GM18517 (cell line): ENCODE data around the gene GASK1A.

Experiments
- ATAC-seq: cut with Tn5 transposase; IDR thresholded peaks from one replicate; pipeline ENCODE4 v1.9.1; 2021; ENCODE audit warnings: mild to moderate bottlenecking, moderate library complexity; ENCODE audit not compliant: unreplicated experiment

GASK1A gene

DNA sequence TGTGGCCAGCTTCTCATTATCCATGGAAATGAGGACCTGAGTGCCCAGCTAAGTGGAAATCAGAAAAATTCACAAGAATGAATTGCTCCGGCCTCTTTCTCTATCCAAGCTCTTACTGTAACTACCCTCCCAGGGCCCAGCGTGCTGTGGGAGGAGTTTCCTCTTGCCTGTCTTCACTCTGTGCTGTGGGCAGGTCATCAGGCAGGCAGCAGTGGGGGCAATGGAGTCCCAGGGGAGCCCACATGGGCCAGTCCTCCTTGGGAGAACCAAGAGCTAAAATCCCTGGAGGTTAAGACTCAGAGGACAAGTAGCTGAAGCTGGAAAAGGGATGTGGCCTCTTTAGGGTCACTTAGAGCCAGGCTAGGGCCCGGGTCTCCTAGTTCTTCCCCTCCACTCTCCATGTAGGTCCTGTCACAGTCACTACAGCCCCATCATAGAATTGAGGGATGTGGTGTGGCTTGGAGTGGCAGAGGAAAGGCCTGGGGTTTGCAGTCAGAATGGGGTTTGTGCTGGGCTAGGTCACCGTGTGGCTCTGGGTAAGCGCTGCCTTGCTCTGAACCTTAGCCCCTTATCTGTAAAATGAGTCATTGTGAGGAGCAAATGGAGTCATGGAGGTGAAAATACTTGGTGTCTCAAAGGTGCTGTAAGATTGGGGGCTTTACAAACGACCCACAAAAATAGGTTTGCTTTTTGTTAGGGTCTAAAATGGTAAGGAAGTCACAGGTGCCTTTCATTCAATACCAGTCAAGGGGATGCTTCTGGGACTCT lies 3.7 kb downstream of the GASK1A start:
- no peak for ATAC-seq

DNA sequence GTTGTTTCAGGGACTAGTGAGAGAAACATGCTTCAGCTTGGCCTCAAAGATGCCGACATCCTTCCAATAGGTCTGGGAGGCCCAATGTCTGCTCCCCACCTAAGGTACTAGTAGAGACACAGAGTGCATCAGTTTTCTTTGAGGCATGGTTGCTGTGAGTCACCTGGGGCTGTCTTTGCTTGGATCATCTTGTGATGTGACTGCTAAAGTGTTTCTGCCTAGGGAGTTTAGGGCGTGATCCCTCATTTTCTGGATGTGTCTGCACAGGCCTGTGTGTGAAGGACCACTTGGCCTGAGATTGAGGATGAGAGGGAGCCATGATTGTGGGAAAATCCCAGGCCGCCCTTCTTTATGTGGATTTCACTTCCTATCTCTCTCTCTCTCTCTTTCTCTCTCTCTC lies 4.8 kb downstream of the GASK1A start:
- ATAC-seq, result no peak

DNA sequence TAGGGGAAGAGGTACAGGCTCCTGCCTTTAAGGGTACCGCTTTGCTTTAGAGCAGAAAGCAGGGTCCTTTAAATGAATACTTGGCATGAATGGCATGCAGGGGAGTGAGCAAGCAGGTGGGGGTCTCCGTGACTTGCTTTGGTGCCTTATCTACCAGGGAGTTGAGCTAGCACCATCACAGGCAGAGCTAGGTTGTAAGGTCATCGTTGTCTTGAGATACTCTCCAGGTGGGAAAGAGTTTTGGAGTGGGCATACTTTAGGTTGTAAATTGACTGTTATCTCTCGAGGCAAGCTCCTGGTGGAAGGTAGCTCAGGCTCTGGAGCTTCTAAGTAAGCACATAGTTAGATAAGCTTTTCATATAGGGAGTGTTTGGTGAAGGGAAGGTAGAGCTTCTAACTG lies 5.6 kb downstream of the GASK1A start:
- ATAC-seq, result no peak

DNA sequence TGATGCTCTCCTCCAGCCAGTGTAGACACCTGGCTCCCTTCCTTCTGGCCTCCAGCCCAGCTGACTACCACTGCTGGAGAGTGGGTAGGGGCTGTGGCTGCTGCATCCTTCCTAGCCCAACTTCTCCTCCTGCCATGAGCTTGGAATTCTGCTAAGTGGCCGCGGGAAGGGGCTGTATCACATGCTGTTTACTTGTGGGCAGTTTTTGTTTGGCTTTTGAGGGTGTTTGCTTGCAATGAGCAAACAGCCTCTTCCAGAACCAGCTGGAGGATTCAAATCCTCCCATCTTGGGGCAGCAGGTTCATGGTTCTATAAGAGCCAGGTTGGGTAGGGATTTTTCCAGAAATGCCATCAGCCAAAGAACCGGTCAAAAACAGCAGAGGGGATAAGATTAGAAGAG lies 9.0 kb downstream of the GASK1A start:
- no peak for ATAC-seq

DNA sequence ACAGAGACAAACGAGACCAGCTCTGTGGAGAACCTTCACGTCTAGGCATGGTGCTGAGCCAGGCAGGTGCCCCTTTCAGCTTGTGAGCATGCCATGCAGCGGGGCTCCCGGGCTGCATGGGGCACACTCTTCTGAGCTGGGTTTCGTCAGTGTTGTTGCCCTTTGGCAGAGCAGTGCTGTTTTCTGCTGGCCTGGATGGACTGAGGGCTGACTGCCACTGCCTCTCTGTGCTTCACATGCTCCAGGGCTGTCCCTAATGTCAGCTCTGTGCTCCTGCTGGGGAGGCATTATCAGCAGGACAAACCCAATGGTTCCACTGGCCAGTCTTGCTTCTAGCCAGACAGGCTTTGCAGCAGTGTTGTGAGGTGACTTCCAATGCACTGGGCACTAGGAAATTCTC lies 9.5 kb downstream of the GASK1A start:
- no peak for ATAC-seq

DNA sequence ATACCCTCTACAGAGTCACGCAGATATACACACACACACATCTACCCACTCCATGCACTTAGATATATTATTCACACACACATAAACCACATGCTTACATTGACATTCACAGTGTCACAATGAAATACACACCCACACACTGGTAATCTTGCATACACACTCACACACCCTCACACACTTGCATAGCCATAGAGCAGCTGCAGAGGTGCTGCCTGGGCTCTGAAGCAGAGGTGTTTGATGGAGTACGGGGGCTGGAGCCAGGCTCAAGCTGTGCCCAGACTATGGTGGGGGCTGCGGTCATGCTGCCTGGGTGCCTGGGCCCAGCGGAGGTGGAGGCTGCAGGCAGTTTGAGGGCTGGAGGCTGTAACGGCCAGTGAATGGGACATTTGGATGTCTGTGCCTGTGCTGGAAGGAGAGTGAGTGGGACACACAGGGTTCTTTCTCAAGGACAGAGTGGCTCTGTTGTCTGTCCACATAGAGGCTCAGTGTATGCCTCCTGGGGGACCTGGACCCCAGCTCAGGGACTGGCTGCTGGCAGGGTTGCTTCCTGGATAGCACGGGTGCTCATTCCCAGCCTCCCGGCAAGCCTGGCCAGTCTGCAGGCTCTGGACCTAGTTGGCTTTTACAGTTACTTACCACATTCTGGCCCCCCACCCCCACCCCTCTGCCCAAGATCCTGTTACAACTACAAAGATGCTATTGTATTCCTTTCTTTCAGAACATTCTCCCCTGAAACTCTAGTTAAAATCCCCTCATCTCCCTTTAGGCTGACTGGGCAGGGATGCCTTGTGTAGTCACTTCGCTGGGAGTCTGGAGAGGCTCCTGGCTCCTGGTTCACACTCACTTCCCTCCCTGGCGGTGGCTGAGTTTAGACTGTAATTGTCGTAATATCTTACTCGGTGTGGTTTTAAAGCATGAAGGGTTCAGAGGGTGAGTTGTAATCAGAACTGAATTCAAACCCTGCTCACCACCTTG lies 12.5 kb downstream of the GASK1A start:
- ATAC-seq, result no peak

DNA sequence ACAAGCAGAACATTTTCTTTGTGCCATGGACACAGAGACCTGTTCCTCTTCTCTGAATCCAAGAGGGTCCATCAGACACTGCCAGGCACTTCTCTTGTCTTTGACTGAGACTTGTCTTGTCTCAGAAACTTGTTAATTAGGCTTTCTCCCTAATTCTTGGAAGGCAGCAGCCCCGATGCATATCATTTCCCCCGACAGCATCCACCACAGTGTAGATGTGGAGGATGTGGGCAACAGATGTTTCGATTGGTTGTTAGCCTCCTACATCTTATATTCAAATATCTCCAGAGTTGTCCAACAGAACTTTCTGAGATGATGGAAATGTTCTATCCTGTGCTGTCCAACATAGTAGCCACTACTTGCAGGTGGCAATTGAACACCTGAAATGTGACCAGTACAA lies 15.5 kb downstream of the GASK1A start:
- no peak for ATAC-seq

DNA sequence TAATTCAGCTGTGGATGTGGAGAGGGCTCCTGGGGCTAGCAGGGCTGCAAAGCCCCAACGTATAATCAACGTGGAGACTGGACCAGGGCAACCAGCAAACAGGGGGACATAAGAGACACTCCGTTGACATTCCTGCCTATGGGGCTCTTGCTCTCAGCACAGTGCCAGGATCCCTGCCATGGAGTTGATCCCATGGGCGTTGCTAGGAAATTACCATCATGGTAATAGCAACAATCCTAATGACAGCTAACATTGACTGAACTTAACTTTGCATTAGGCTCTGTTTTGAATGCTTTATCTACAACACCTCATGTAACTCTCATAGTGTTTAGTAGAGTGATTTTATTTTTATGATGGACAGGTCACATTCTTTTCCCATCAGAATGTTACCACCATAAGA lies 16.9 kb downstream of the GASK1A start:
- no peak for ATAC-seq

DNA sequence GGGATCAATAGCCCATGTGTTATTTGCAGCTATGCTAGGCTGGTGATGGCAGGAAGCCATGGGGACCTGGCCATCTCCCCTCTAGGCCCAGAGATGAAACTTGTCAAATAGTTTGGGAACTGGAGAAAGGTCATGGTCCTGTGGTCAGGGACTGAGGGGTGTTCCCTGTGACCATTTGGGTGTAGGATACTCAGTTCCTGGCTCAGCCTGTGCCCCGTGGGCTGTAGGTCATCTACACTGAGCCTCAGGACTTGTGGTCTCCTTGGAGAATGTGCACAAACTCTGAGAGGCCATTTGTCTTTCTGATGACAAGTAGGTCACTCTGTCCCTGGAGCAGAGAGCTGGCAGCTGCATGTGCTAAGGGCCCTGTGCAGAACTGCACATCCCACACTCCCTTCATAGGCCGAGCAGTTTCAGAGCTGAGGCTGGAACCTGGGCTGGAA lies 17.5 kb downstream of the GASK1A start:
- ATAC-seq, result no peak

DNA sequence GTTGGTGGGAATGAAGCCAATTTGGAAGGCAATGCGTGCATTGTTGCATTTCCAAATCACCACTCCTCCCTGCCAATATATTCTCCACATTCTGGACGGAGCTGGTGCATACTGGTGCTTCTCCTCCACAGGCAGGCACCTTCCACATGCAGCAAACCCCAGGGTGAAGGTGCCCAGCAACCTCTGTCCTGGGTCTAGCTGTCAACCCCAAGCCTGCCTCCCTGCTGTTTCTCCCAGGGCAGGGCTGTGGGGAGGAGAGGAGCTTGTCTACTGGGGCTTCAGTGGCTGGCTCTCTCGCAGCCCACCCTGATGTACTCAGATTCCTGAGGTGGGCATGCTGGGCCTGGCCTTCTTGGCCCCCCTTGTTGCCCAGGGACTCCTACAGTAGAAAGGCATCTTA lies 20.1 kb downstream of the GASK1A start:
- ATAC-seq, result no peak

DNA sequence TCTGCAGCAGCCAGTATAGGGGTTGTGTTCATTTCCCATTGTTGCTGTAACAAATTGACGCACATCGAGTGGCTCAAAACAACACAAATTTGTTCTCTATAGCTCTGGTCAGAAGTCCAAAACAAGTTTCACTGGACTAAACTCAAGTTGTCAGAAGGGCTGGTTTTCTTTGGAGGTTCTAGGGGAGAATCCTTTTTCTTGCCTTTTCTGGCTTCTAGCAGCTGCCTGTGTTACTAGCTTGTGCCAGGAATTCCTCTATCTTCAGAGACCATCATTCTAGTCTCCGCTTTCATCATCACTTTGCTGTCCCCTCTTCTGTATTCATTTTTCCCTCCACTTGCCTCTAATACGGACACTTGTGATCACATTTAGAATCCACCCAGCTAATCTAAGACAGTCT lies 20.5 kb downstream of the GASK1A start:
- ATAC-seq, result no peak

DNA sequence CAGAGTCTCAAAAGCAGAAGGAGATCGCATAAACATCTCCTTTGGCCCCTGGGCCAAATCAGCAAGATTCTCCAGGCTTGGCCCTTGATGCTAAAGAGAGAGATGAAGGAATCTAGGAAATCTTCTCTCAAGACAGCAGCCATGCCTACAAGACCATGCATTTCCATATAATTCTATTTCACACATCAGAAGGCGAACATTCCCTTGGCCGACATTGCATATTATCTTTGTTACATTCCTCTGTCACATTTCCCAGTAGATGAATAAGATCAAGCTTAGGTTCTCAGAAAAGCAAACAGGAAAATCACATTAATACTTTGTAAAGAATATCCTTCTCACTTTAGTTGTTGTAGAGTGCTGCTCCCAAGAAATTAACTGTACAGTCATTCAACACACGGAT lies 21.3 kb downstream of the GASK1A start:
- no peak for ATAC-seq

DNA sequence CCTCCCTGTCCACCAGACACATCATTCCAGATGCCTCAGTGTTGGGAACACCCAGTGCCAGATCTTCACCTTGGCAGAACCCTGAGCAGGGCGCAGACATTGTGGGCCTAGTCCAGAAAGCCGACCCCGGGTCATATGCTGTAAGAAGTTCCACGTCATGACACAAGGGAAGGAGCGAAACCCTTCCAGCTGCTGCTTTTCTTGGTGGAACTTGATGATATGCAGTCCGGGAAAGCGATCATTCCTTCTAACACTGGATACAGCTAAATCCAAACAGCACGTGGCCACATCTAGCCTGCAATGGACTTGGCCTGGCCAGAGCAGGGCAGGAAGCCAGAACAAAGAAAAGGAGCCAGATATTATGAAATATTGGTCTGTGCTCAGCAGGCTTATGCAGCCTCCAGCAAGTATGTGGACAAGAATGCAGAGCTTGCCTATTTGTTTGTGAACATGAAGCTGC lies 22.0 kb downstream of the GASK1A start:
- ATAC-seq, result no peak

DNA sequence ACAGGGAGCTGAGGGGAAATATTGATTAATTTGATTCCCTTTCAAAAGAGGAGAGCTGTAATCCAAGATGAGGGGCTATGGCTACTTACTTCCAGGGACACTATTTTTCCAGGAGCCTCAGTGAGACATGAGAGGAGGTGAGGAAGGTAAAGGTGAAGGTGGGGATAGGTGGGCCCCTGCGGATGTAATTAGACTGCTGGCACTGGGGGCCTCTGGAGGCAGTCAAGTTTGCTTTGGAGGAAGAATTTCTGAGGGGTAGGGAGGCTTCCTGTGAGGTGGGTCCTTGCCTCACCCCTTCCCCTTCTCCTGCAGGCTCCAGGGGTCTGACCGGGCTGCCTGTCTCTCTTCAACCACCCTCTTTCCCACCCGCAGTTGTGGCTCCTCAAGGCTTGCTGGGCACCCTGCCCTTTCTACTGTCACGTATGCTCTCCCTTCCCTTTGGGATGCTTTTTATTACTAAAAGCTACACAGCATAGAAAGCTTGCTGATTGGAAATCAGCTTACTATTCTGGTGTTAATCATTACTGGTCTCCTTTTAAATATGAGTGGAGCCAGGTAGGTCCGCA lies 22.5 kb downstream of the GASK1A start:
- no peak for ATAC-seq

DNA sequence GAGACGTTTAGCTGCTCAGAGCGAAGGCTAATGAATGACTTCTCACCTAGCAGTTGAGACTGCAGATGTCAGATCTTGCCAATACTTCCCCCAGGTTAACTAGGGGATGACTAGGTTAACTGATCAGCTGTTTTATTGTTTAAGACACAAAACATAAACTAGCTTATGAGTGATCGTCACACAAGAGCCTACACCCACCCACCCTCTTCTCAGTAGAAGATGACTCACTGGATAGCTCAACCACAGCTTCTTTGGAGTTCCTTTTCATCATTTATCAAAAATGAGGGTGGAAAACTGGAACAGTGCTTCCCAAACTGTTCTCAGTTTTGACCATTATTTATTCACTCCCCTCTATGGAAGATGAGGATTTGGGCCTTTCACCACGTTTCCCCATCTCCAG lies 25.2 kb downstream of the GASK1A start:
- no peak for ATAC-seq

DNA sequence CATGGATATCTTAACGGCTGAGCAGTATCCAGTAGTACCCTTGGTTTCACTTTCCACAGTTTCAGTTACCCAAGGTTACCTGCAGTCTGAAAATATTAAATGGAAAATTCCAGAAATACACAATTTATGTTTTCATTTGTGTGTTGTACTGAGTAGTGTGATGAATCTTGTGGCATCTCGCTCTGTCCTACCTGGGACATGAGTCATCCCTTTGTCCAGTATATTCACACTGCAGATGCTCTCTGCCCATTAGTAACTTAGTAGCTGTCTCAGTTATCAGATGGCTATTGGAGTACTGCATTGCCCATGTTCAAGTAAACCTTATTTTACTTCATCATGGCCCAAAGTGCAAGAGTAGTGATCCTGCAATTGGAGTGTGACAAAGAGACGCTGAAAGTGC lies 26.1 kb downstream of the GASK1A start:
- no peak for ATAC-seq

DNA sequence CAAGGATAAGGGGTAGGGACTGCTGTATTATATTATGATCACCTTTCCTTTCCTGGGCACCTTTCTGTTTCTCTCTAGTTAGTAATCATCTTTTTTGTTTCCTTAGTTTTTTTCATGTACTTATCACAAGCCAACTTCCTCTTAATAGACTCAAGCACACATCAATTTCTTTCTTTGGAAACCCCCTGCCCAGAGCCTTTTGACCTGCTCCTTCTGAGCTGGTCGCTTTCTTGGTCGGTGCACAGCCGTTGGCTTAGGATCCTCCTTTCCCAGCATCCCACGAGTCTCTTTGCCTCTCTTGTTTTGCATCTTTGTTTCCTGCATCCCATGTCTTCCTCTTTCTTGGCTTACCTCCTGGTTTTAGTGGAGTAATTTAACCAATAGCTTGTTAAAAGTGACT lies 26.9 kb downstream of the GASK1A start:
- no peak for ATAC-seq

DNA sequence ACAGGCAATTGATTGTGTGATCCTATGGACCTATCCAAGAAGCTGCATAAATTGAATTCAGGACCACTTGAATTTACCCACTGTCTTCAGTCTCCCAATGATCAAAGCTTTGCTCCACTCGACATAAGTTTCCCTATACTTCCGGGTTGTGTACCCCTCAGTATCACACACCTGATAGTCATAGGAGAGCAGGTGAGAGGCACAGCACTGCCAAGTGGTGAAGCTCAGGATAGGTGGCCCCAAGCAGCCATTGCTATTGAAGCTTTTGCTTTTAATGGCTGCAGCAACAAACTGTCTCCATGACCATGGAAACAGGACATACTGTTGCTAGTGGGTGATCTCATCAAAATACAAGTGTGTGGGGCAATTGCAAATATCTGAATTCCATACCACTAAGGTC lies 27.7 kb downstream of the GASK1A start:
- ATAC-seq, result no peak

DNA sequence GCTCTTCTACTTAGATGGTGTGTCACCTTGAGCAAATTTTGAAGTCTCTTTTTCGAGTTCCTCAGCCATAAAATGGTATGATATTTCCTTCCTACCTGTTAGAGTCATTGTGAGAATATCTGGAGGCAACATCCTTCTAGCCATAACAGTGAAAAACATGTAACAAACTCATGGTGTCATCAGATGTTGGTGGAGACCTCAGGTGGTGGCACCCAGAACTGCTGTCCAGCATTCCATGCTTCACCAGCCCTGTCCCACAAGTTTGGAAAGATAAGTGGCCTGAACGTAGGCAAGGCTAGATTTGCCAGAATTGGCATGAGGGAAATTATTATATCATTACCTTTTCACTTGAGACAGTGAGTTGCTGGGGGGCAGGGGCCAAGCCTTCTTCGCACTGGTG lies 30.4 kb downstream of the GASK1A start:
- ATAC-seq, result no peak

DNA sequence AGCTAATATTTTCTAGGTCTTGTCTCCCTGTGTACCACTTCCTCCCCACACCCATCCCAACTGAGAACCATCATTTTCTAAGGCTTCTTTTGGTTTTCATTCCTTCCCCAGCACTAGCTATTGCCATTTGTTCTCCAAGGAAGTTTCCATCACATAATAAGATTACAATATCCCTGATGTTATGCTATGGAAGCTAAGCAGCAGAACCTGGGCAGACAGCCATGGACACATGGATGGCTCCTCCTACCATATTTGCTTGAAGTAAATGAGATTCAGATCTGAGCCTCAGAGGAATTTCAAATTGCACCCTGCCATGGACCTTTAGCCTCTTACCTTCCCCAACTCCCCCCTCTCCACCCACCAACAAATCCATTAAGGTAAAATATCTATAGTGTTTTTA lies 31.5 kb downstream of the GASK1A start:
- no peak for ATAC-seq

DNA sequence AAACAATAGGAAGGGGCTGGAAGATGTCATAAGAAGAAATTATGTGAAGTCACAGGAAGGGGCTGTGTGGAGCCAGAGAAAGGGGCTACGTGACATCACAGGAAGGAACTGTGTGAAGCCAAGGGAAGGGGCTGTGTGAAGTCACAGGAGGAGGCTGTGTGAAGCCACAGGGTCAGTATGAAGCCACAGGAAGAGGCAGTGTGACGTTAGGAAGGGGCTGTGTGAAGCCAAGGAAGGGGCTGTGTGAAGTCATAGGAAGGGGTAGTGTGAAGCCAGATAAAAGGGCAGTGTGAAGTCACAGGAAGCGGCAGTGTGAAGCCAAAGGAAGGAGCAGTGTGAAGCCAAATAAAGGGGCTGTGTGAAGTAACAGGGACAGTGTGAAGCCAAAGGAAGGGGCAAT lies 32.5 kb downstream of the GASK1A start:
- no peak for ATAC-seq

DNA sequence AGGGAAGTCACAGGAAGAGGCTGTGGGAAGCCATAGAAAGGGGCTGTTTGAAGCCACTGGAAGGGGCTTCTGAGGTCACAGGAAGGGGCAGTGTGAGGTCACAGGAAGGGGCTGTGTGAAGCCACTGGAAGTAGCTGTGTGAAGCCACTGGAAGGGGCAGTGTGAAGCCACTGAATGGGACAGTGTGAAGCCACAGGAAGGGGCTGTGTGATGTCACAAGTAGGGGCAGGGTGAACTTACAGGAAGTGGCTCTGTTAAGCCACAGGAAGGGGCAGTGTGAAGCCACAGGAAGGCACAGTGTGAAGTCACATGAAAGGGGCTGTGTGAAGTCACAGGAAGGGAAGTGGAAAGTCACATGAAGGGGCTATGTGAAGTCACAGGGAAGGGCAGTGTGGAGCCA lies 33.1 kb downstream of the GASK1A start:
- no peak for ATAC-seq
